HG02884 (cell line): ENCODE measurements around the gene TMA7.
A peak's percentile ranks its signal among the peaks of the same experiment; 100 is the strongest.
"Not testable (repeated sequence)": the region's sequence is repeated elsewhere in the genome, so short reads cannot be mapped to it uniquely, and the experiment has no call there.

Experiments used
- ATAC-seq: cut with Tn5 transposase; IDR thresholded peaks from one replicate; pipeline ENCODE4 v1.9.1; 2021; ENCODE audit warnings: mild to moderate bottlenecking, moderate library complexity; ENCODE audit not compliant: unreplicated experiment

TMA7 gene

DNA sequence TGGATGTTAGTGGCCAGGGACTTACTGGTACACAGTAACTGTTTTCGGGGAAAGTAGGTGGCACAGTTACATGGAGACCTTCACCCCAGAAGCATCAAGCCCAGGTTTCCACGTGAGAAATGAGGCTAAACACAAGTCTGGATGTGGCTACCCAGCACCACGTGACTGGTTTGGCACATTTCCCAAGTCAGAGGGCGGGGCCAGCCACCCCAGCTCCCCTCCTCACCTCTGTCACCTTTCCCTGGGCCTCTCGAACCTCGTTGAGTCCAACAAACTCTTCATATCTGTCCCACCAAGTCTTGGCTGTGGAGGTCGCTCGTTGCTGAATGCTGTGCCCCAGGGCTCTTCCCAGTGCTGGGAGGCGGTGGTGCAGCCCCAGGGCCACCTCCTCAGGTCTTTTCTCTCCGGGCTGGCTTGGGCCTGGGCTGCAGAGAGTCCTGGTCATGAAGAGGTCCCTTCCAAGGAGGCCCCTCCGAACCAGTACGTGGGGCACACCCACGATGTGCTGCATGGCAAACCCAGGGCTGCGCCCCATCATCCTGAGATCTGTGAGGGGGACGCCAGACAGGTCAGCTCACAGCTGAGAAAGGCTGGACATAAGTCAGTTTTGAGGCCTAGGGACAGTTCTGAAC is 5.3 kb upstream of the TMA7 start:
- no peak for ATAC-seq

DNA sequence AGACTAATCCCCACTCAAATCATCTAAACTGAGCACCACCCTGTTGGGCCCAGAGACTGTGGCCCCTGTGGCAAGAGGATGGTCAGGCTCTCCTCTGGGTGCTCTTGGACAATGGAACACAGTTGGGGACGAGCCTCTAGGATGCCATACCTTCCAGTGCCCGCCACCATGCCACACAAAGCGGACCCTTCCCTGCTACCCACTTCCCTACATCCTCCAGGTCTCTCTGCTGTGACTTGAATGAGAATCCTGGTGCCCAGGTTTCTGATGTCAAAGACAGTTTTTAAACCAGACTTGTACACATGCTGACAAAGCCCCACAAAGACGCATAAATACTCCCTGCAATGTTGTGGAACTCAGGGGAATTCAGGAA is 4.8 kb upstream of the TMA7 start:
- ATAC-seq, result no peak

DNA sequence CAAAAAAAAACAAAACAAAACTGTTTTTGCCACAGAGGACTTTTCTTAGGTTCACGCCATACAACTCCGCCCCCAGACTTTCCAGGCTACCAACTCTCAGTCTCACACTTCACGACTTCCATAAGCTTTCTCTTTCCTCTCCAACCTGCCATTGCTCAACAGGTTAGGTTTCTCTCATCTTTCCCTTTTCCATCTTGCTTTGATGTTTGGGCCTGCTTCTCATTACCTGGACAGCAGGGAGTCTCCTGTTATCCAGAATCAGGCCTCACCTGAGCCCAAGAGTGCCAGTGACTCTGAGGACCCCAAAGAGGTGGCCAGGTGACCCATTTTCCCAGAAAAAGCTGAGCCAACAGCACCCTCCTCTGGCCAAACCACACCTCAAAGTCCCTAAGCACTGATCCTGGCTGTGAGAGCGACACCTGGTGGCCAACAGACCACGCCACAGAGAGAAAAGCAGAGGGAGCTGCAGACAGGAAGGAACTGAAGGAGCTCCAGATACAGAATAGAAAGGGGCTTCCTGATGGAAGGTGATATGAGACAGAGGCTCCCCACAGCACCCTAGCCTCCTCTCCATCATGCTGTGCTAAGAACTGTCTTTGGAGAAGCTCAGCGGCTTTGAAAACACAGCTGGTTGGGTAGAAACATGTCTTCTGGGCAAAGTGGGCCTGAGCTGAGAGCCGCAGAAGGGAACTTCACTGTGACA is 4.1 kb upstream of the TMA7 start:
- no peak for ATAC-seq

DNA sequence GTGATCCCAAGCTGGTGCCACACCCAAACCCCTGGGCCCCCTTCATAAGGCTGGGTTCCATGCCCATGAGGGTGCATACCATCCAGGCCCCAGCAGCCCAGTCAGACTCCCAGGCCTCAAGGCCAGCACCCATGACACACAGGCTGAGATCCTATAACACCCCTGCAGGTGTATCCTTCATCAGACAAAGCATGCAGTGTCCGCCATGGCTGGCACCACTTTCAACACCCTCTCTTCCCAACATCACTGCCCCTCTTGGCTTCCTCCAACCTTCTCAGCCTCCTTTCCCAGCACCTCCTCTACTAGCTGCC is 3.6 kb upstream of the TMA7 start:
- ATAC-seq, result no peak

DNA sequence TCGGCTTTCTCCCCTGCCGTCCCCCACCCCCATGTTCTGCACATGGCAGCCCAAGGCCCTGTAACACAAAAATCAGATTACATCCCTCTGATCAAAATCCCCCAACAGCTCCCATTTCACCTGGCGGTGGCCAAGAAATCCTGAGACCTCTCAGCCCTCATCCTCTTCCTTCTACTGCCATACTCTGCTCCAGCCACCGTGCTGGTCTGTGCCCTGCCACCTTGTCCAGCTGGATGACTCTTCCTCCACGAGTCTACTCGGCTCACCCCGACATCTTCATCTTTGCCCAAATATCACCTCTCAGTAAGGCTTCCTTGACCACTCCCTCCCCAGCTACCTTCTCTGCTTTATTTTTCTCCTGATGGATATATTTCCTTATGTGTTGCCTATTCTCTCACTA is 3.2 kb upstream of the TMA7 start:
- ATAC-seq, result no peak

DNA sequence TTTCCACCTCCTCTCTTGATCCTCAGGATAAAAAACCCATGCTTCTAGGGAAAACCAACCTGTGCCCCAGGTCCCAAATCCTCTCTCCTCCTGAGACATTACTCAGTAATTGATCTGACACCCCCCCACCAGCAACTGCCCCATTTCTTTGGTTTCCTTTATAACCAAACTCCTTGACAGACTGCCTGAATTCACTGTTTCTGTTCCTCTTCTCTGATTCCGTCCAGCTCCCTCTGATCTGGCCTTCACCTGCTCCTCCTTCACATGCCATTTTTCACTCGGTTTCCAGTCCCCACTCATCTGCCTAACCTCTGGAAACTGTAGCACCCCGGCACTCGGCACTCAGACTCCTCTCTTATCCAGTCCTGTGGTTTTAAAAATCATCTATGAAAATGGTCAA is 2.2 kb upstream of the TMA7 start:
- ATAC-seq, result no peak

DNA sequence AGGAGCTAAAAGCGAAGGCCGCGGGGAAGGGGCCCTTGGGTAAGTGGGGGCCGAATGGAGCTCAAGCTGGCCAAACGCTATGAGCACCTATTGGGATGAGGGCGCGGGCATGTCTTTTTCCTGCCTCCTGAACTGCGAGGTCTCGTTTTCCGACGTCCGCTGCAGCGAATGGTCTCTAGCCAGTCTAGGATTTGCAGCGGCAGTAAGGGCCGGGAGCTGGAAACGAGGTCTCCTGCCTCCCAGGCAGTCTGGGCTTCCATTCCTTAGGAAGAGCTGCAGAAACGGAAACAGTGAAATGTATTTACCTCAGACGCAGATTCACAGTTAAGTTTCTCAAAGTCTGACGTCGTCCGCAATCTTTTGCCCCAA is 517 bp downstream of the TMA7 start:
- no peak for ATAC-seq

DNA sequence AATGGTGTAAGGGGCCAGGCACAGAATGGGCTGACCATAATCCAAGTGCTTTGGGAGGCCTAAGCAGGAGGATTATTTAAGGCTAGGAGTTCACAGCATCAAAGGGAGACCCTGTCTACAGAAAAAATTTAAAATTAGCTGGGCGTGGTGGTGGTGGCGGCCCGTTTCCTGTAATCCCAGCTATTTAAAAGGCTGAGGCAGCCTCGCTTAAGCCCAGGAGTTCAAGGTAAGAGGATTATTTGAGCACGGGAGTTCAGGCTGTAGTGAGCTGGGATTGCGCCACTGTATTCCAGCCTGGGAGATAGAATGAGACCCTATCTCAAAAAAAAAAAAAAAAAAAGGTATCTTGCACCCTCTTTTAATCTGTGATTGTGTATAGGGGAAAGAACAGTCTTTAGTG is 1.9 kb downstream of the TMA7 start:
- ATAC-seq, result no peak

DNA sequence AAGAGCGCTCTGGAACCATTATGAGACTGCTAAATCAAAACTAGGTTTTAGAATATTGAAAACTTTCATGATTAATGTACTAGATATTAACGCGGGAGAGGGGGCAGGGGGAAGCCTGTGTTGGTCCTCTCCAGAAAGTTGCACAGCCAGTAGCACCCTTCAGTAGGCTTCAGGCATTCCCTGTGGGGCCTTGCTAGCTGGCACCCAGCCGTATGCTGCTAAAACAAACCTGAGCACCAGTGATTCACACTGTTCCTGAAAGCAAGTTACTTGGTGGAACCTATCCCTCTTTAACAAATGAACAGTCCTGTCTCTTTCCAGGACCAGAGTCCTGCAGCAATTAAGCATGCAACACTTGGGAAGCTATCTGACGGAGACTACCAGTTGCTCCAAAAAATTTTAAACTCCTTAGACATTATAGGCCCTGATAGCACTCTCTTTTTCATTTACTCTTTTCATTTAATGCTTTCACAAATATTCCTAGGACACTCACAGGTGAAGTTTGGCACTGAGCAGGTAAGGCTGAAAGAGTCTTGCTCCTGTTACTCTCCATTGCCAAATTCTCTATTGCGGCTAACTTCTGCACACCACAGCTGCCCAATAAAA is 5.3 kb downstream of the TMA7 start:
- no peak for ATAC-seq

DNA sequence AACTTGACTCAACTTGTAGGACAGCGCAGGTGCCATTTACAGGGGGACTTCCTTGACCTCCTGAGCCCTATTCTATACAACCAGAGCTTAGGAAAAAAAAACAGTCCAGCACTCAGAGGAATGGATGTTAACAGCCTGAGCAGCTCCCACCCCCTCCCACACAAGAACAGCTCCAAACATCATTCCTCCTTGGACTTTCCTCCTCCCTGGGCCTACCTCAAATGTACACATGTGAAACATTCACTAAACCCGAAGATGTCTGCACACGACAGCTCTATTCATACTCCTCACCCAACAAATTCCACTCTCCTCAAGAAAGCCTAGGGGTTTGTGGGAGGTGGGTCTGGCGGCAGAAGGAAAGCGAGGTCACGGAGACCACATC is 6.0 kb downstream of the TMA7 start:
- ATAC-seq, result no peak

DNA sequence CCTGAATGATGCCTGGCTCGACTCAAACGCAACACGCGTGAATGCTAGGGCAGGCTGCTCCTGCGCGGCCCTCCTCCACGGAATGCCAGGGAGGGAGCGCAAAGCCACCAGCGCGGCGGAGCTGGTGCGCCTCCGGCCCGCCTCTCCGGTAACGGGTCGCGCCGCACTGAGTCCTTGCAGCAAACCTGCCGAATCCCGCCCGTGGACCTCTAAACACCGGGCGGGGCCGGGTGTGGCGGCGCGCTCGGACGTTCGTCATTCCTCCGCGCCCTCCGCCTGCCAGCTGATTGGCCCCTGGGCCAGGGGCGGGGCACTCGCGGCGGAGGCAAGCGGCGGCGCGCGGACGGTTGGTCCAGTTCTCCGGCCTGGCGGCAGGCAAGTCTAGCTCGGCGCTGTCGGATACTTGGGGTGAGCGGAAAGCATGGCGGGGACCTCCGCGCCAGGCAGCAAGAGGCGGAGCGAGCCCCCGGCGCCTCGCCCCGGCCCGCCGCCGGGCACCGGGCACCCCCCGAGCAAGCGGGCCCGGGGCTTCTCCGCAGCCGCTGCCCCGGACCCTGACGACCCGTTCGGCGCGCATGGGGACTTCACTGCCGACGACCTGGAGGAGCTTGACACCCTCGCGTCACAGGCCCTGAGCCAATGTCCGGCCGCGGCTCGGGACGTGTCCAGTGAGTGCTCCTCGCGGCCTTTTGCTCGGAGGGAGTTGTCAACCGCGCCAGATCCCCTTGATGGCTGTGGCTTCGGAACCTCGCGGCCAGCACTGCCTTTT is 6.6 kb downstream of the TMA7 start, which contains the start of gene ATRIP:
Gene ATRIP, plus strand, starts transcription at position 313 of the 769 bp plus-strand sequence. Its CDS starts 109 bp downstream, at position 422.
- ATAC-seq, result peak; percentile 87

DNA sequence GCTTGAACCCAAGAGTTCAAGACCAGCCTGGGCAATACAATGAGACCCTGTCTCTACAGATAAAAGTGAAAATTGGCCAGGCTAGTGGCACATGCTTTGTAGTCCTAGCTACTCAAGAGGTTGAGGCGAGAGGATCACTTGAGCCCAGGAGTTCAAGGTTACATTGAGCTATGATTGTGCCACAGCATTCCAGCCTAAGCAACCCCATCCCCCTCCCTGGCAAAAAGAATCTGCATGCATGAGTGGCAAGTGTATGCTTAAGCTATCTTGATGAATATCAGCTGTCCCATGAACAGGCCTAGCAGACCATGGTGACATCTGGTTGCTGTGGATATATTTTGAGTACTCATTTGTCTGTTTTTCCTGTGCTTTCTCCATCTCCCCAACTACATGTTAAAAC is 11.2 kb downstream of the TMA7 start:
- ATAC-seq, result no peak

DNA sequence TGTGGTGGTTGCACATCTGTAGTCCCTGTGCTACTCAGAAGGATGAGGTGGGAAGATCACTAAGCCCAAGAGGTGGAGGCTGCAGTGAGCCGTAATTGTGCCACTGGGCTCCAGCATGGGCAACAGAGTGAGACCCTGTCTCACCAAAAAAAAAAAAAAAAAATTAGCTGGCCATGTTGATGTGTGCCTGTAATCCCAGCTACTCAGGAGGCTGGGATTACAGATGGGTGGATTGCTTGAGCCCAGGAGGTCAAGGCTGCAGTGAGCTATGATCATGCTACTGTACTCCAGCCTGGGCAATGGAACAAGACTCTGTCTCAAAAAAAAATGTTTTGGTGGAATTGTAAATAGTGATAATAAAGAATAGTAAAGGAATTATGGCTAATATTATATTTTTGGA is 16.4 kb downstream of the TMA7 start:
- no peak for ATAC-seq

DNA sequence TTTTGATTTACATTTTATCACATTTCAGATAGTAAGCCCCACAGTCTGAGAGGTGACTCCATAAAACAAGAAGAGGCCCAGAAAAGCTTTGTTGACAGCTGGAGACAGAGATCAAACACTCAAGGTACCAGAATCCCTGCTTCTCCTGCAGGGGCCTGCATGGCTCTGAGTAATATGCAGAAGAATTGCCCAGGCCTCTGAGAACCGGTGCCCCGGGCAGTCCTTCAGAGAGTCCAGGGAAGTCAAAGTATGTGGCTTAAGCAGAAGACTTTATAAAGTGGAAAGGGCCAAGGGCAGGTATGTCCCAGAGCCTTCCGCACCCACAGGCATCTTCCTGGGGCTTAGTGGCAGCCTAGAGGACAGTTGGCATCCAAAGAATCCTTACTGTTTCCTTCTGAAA is 19.3 kb downstream of the TMA7 start:
- ATAC-seq, result no peak

DNA sequence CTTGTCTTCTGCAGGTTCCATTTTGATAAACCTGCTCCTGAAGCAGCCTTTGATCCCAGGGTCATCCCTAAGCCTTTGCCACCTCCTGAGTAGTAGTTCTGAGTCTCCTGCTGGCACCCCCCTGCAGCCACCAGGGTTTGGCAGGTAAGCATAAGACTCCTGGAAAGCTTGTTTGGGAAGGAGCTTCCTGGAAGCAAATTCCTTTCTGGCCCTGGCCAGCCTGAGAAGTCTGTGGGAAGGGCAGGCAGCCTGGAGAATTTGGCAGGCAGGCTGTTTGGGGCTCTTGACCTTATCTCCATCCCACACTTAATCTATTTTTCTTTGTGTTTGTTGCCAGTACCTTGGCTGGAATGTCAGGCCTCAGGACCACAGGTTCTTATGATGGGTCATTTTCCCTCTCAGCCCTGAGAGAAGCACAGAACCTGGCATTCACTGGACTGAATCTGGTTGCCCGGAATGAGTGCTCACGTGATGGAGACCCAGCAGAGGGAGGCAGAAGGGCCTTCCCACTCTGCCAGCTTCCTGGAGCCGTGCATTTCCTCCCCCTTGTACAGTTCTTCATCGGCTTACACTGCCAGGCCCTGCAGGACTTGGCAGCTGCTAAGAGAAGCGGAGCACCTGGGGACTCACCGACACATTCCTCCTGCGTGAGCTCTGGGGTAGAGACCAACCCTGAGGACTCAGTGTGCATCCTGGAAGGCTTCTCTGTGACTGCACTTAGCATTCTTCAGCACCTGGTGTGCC is 19.9 kb downstream of the TMA7 start:
- no peak for ATAC-seq

DNA sequence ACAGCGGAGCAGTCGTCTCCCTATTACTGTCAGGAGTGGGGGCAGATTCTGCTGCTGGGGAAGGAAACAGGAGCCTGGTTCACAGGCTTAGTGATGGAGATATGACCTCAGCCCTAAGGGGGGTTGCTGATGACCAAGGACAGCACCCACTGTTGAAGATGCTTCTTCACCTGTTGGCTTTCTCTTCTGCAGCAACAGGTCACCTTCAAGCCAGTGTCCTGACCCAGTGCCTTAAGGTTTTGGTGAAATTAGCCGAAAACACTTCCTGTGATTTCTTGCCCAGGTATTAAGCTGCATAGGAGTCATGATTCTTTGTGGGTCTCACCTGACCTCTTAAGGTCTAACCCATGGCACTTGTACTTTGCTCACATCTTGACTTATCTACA is 20.5 kb downstream of the TMA7 start:
- ATAC-seq, result no peak

DNA sequence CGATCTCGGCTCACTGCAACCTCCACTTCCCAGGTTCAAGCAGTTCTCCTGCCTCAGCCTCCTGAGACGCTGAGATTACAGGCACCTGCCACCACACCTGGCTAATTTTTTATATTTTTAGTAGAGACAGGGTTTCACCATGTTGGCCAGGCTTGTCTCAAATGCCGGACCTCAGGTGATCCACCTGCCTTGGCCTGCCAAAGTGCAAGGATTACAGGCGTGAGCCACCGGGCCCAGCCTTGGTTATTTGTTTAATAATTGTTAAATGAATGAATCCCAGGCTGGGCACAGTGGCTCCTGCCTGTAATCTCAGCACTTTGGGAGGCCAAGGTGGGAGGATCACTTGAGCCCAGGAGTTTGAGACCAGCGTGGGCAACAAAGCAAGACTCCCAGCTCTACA is 21.7 kb downstream of the TMA7 start:
- not testable (repeated sequence) for ATAC-seq

DNA sequence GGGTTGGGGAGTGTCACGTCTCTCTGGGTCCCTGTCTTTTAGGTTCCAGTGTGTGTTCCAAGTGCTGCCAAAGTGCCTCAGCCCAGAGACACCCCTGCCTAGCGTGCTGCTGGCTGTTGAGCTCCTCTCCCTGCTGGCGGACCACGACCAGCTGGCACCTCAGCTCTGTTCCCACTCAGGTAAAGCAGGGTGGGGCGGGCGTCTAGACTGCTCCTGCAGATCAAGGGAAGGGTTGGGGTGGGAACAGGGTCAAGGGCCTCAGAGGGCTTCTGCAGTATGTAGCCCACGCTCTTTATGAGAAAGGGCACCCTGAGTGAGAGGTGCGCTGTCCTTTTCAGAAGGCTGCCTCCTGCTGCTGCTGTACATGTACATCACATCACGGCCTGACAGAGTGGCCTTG is 23.6 kb downstream of the TMA7 start:
- no peak for ATAC-seq

DNA sequence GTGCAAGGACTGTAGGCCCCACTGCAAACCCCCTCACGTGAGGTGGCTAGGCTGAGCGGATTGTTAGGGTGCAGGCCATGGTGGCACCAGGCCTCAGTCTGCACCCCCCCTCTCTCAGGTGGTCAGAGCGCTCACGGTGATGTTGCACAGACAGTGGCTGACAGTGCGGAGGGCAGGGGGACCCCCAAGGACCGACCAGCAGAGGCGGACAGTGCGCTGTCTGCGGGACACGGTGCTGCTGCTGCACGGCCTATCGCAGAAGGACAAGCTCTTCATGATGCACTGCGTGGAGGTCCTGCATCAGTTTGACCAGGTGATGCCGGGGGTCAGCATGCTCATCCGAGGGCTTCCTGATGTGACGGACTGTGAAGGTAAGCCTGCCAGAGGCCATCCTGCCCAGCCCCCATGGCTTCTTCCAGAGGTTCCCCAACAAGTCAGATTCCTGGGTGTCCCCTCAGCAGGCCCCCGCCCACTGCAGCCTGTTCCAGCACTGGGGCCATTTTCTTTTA is 24.7 kb downstream of the TMA7 start:
- ATAC-seq, result no peak

DNA sequence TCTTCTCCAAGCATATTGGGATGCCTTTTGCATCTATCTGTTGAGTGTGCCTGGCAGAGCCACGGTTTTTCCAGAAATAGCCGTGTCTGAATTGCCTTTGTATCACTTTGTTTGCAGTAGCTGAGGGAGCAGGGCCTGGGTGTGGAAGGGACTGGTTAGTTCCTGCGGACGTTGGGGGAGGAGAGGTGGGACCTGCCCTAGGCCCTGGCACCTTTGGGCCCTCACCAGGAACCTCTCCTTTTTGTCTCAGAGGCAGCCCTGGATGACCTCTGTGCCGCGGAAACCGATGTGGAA is 25.1 kb downstream of the TMA7 start:
- ATAC-seq, result no peak
